HCT116 (cell line): ENCODE measurements around the gene PRKAG1. TPM values are rescaled to one million over a fixed set of nuclear protein-coding genes. Genes with fewer than 3 reads are reported as not detected.

Experiments
- ATAC-seq: fragments of 200-7000 bp; cut with Tn5 transposase; 2 replicates; pipeline ENCODE4 v1.9.1; 2020; ENCODE audit warnings: mild to moderate bottlenecking, moderate library complexity
- BruUV-seq: library from RNA; stranded (reverse); fragments of 400-500 nt; replicated peaks from 2 replicates; lab custom pipeline; 2021; lab: Mats Ljungman, UMichigan
- CTCF ChIA-PET: fragments of 300-600 bp; sonication (Branson Sonifier 250); formaldehyde crosslinking; loops from one replicate; lab custom pipeline; 2021; ENCODE audit warnings: antibody characterized with exemption; lab: Charles Lee
- POLR2A ChIA-PET: fragments of 300-600, 350-600 bp; sonication (Branson Sonifier 250); formaldehyde crosslinking; loops from one replicate; lab custom pipeline; 2021; ENCODE audit warnings: antibody characterized with exemption; lab: Charles Lee
- RAD21 ChIA-PET, 2 experiments: fragments of 300-600 bp; sonication (Branson Sonifier 250); formaldehyde crosslinking; loops; one replicate each; lab custom pipeline; 2023; ENCODE audit warnings: low total read pairs in 2 of 2; ENCODE audit not compliant: uncharacterized antibody in 2 of 2, unreplicated experiment in 2 of 2, low non-redundant PET in 1 of 2; lab: Charles Lee
- DNase-seq: peaks from one replicate; pipeline ENCODE4 v3.0.0-alpha.2; 2010; ENCODE audit warnings: low read depth, low spot score
- H2AFZ ChIP-seq: fragments of 200-600 bp; shearing (Covaris generic), sonication (generic); 2 replicates; pipeline ENCODE4 v1.6.1; 2017; ENCODE audit warnings: low read depth, mixed run types, mixed read lengths, antibody characterized with exemption, low read length; ENCODE audit not compliant: poor library complexity, severe bottlenecking
- H3K27ac ChIP-seq: 2 replicates; pipeline ENCODE4 v1.5.1; 2012; ENCODE audit warnings: low read depth, low read length
- H3K27me3 ChIP-seq: fragments of 200-600 bp; sonication (generic); 2 replicates; pipeline ENCODE4 v1.6.1; 2016; ENCODE audit warnings: mixed run types, low read length, mixed read lengths; ENCODE audit not compliant: insufficient read depth
- H3K36me3 ChIP-seq, 2 experiments: fragments of 200-500 bp in 1 of 2; fragments of 200-600 bp in 1 of 2; sonication (Bioruptor generic) in 1 of 2; sonication (generic) in 1 of 2; 2 replicates each; pipeline versions ENCODE4 v1.5.1 to v1.6.1; 2014 to 2016; ENCODE audit warnings: low read length in 2 of 2, inconsistent platforms in 1 of 2, mixed read lengths in 1 of 2, mixed run types in 1 of 2; ENCODE audit not compliant: insufficient read depth in 2 of 2, control insufficient read depth in 1 of 2
- H3K4me1 ChIP-seq, 2 experiments: fragments of 200-600 bp in 1 of 2; sonication (generic) in 1 of 2; 2 replicates each; pipeline versions ENCODE4 v1.5.1 to v1.6.1; 2012 to 2017; ENCODE audit warnings: low read length in 2 of 2, inconsistent platforms in 1 of 2, mild to moderate bottlenecking in 1 of 2, mixed read lengths in 1 of 2, mixed run types in 1 of 2, moderate library complexity in 1 of 2; ENCODE audit not compliant: insufficient read depth in 2 of 2, control insufficient read depth in 1 of 2
- H3K4me2 ChIP-seq: fragments of 200-600 bp; sonication (generic); 2 replicates; pipeline ENCODE4 v1.6.1; 2017; ENCODE audit warnings: mixed run types, low read length, mixed read lengths
- H3K4me3 ChIP-seq, 2 experiments: fragments of 200-600 bp in 1 of 2; sonication (generic) in 1 of 2; replicated peaks in 1 of 2; 2 replicates each; pipeline ENCODE4 v1.5.1; 2011 to 2016; ENCODE audit warnings: low read length in 2 of 2, control low read depth in 1 of 2, low read depth in 1 of 2, mild to moderate bottlenecking in 1 of 2, mixed read lengths in 1 of 2, mixed run types in 1 of 2
- H3K79me2 ChIP-seq: fragments of 200-600 bp; sonication (generic); 2 replicates; pipeline ENCODE4 v1.6.1; 2017; ENCODE audit warnings: mild to moderate bottlenecking, mixed run types, low read length, moderate library complexity, mixed read lengths; ENCODE audit not compliant: insufficient read depth
- H3K9ac ChIP-seq: fragments of 200-600 bp; sonication (generic); 2 replicates; pipeline ENCODE4 v1.6.1; 2016; ENCODE audit warnings: low read length, mixed read lengths
- H3K9me2 ChIP-seq: fragments of 200-600 bp; sonication (generic), shearing (Covaris generic); 2 replicates; pipeline ENCODE4 v1.6.1; 2017; ENCODE audit warnings: mixed run types, mild to moderate bottlenecking, moderate library complexity; ENCODE audit not compliant: insufficient read depth
- H3K9me3 ChIP-seq, 2 experiments: fragments of 200-500 bp in 1 of 2; fragments of 200-600 bp in 1 of 2; sonication (Bioruptor generic) in 1 of 2; sonication (generic) in 1 of 2; 2 replicates each; pipeline ENCODE4 v1.6.1; 2014 to 2017; ENCODE audit warnings: low read length in 2 of 2, mixed read lengths in 2 of 2, inconsistent platforms in 1 of 2, low read depth in 1 of 2, mild to moderate bottlenecking in 1 of 2, mixed run types in 1 of 2, moderate library complexity in 1 of 2; ENCODE audit not compliant: control insufficient read depth in 1 of 2, insufficient read depth in 1 of 2
- H4K20me1 ChIP-seq: fragments of 200-600 bp; sonication (generic), shearing (Covaris generic); 2 replicates; pipeline ENCODE4 v1.6.1; 2017; ENCODE audit warnings: mixed run types, mild to moderate bottlenecking, moderate library complexity; ENCODE audit not compliant: insufficient read depth
- ATF3 ChIP-seq: IDR thresholded peaks from 2 replicates; pipeline ENCODE4 v1.6.1; 2012
- CBX3 ChIP-seq: IDR thresholded peaks from 2 replicates; pipeline ENCODE4 v1.6.1; 2012; ENCODE audit warnings: low read depth
- CEBPB ChIP-seq: IDR thresholded peaks from 2 replicates; pipeline ENCODE4 v1.6.1; 2012; ENCODE audit warnings: low read depth
- EGR1 ChIP-seq: IDR thresholded peaks from 2 replicates; pipeline ENCODE4 v1.6.1; 2012; ENCODE audit warnings: low read depth
- ELF1 ChIP-seq: IDR thresholded peaks from 2 replicates; pipeline ENCODE4 v1.6.1; 2012; ENCODE audit warnings: low read depth, borderline replicate concordance
- EZH2 ChIP-seq: fragments of 200-600 bp; sonication (generic); IDR thresholded peaks from 2 replicates; pipeline ENCODE4 v1.6.1; 2017; ENCODE audit warnings: antibody characterized with exemption, mixed run types
- FOSL1 ChIP-seq: IDR thresholded peaks from 2 replicates; pipeline ENCODE4 v1.6.1; 2012; ENCODE audit warnings: low read depth
- JUND ChIP-seq: IDR thresholded peaks from 2 replicates; pipeline ENCODE4 v1.6.1; 2012
- MAX ChIP-seq: IDR thresholded peaks from 2 replicates; pipeline ENCODE4 v1.6.1; 2012
- SIN3A ChIP-seq: IDR thresholded peaks from 2 replicates; pipeline ENCODE4 v1.6.1; 2012; ENCODE audit warnings: low read depth
- SP1 ChIP-seq: IDR thresholded peaks from 2 replicates; pipeline ENCODE4 v1.6.1; 2012; ENCODE audit warnings: low read depth
- SRF ChIP-seq: IDR thresholded peaks from 2 replicates; pipeline ENCODE4 v1.6.1; 2012; ENCODE audit warnings: low read depth
- YY1 ChIP-seq: IDR thresholded peaks from 2 replicates; pipeline ENCODE4 v1.6.1; 2011; ENCODE audit warnings: low read length, low read depth, moderate library complexity, mild to moderate bottlenecking; ENCODE audit not compliant: insufficient replicate concordance; ENCODE audit errors: extremely low read depth
- ZNF274 ChIP-seq: fragments of 200-500 bp; sonication (Bioruptor generic); IDR thresholded peaks from 2 replicates; pipeline ENCODE4 v1.6.1; 2014; ENCODE audit warnings: mild to moderate bottlenecking, low read depth, low read length, inconsistent platforms
- intact Hi-C: fragments of 100-400 bp; cut with micrococcal nuclease; formaldehyde crosslinking; loops from 2 replicates; pipeline ENCODE4 v1.10.0; 2022
- total RNA-seq: library from RNA; stranded (reverse); gene quantifications from one replicate; pipeline ENCODE4 v1.2.1, GENCODE V29; 2021; ENCODE audit not compliant: unreplicated experiment
- TF ChIP-seq, protein P1 (sequence below), 3 experiments: fragments of 200-600 bp in 1 of 3; sonication (generic) in 1 of 3; IDR thresholded peaks in 2 of 3; conservative IDR thresholded peaks in 1 of 3; 2 replicates each; pipeline ENCODE4 v1.5.1; 2012 to 2017; ENCODE audit warnings: low read depth in 2 of 3, low read length in 2 of 3, antibody characterized with exemption in 1 of 3, borderline replicate concordance in 1 of 3, control low read depth in 1 of 3, mild to moderate bottlenecking in 1 of 3, mixed read lengths in 1 of 3, mixed run types in 1 of 3, moderate library complexity in 1 of 3; ENCODE audit not compliant: insufficient read depth in 1 of 3
- TF ChIP-seq, protein P2 (sequence below): IDR thresholded peaks from 2 replicates; pipeline ENCODE4 v1.6.1; 2011; ENCODE audit warnings: mild to moderate bottlenecking, low read length, moderate library complexity; ENCODE audit not compliant: insufficient replicate concordance; ENCODE audit errors: extremely low read depth

PRKAG1 gene
- total RNA-seq, 1 experiment from 2014 or later, result 64.6 TPM

- TF ChIP-seq SRF (no peak), SP1 (no peak), CEBPB (no peak)
These were observed 20.7 kb downstream of the PRKAG1 start (continued) for GRCh38 chr12:48997719-48998496.

DNA sequence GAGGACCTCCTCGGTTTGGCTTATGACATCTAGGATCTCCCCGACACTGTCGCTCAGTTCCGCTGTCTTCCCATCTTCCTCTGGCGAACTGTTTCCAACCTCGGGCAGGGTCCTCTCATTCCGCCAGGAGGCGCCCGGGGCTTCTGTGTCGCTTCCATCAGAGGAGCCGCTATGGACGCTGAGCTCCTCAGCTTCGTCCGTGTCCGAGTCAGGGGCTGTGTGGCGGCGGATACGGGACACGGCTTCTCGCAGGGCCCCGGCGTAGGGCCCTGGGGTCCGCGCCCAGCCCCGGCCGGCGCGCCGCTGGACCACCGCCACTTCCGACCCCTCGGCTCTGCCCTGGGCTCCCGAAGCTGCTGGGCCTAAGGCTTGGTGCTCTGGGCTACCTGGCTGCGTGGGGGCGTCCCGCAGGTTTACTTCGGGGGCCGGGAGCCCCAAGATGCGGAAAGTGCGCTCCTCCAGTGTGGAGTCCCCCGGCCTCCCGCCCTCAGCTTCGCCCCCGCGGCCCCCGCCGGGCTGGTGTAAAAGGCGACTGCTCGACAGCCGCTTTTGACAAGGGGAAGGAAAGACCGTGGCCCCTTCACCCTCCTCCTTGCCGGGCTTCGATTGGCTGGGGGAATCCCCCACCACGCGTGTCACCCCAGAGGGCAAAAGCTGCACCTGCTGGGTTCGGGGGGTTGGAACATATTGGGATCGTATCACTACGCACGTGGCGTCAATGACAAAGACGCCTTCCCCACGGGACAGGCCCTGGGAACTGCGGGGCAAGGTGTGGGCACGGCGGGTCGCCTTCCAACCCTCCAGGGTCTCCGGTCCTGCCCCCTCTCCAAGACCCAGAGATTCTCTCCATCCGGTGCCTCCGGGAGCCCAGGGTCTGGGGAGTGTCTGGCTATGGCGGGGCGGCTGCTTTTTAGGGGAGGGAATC is 21.5 kb downstream of the PRKAG1 start:
- no peak for ATAC-seq
- no peaks in the 10 kb centered on the region for H4K20me1 ChIP-seq
- no peak for DNase-seq
- H3K27ac ChIP-seq, result peak overlapping the region; percentile 84; the same call in 1 of the 2 replicates
- CTCF ChIA-PET, result interaction anchor here (1.0 to 3.0 kb wide), 3 partner anchors 9 to 145 kb away, joined by 3 to 35 read pairs (median 9); partner anchors contain the start of gene DDX23
- H3K9me2 ChIP-seq, result no peaks in the 10 kb centered on the region
- H3K9ac ChIP-seq, result no peak overlapping the region
- H2AFZ ChIP-seq, result no peak overlapping the region
- H3K27me3 ChIP-seq, result no peaks in the 10 kb centered on the region
- RAD21 ChIA-PET, result no interaction called here
- intact Hi-C loops, result no loop called here
- H3K9me3 ChIP-seq, result no peaks in the 10 kb centered on the region
- no peak for TF ChIP-seq SRF
- TF ChIP-seq, protein P1, sequence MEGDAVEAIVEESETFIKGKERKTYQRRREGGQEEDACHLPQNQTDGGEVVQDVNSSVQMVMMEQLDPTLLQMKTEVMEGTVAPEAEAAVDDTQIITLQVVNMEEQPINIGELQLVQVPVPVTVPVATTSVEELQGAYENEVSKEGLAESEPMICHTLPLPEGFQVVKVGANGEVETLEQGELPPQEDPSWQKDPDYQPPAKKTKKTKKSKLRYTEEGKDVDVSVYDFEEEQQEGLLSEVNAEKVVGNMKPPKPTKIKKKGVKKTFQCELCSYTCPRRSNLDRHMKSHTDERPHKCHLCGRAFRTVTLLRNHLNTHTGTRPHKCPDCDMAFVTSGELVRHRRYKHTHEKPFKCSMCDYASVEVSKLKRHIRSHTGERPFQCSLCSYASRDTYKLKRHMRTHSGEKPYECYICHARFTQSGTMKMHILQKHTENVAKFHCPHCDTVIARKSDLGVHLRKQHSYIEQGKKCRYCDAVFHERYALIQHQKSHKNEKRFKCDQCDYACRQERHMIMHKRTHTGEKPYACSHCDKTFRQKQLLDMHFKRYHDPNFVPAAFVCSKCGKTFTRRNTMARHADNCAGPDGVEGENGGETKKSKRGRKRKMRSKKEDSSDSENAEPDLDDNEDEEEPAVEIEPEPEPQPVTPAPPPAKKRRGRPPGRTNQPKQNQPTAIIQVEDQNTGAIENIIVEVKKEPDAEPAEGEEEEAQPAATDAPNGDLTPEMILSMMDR (IDR thresholded peaks at IDR 0.05 in 2 of 3, conservative IDR thresholded peaks at IDR 0.05 in 1 of 3; ENCODE audit: borderline replicate concordance in 1 of 3, insufficient read depth in 1 of 3, low read depth in 2 of 3, low read length in 2 of 3), result no peak
- no peak for TF ChIP-seq EZH2
- no peak for TF ChIP-seq JUND
- TF ChIP-seq CEBPB, result no peak
- no peak for TF ChIP-seq ATF3
- TF ChIP-seq FOSL1, result no peak
- no peak for TF ChIP-seq ZNF274
- no peak for TF ChIP-seq SIN3A
- TF ChIP-seq EGR1, result no peak
- TF ChIP-seq CBX3, result no peak
- no peak for TF ChIP-seq MAX
- TF ChIP-seq, protein P2, sequence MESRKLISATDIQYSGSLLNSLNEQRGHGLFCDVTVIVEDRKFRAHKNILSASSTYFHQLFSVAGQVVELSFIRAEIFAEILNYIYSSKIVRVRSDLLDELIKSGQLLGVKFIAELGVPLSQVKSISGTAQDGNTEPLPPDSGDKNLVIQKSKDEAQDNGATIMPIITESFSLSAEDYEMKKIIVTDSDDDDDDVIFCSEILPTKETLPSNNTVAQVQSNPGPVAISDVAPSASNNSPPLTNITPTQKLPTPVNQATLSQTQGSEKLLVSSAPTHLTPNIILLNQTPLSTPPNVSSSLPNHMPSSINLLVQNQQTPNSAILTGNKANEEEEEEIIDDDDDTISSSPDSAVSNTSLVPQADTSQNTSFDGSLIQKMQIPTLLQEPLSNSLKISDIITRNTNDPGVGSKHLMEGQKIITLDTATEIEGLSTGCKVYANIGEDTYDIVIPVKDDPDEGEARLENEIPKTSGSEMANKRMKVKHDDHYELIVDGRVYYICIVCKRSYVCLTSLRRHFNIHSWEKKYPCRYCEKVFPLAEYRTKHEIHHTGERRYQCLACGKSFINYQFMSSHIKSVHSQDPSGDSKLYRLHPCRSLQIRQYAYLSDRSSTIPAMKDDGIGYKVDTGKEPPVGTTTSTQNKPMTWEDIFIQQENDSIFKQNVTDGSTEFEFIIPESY, result no peak
- no peak for TF ChIP-seq YY1
- TF ChIP-seq ELF1, result no peak
- POLR2A ChIA-PET, result interaction anchor here (1.2 kb wide), 1 partner anchor 9 kb away, joined by 3 read pairs; no protein-coding TSS in a partner anchor
- H3K4me2 ChIP-seq, result no peak overlapping the region
- BruUV-seq, result no TSS peak
- peaks cover 0 to 7% of the 10 kb centered on the region in 2 experiments; a peak in 2 of 4 replicates for H3K36me3 ChIP-seq
- H3K79me2 ChIP-seq, result peaks cover 21% of the 10 kb centered on the region; the same call in 1 of the 2 replicates
- no peak overlapping the region for H3K4me3 ChIP-seq
- H3K4me1 ChIP-seq, result peaks cover 14 to 48% of the 10 kb centered on the region in 2 experiments
